ENCODE data around the gene FLYWCH2. TPM values are rescaled to one million over a fixed set of nuclear protein-coding genes. Genes with fewer than 3 reads are reported as not detected.
A peak's percentile ranks its signal among the peaks of the same experiment; 100 is the strongest.

FLYWCH2 gene
- total and polyA plus RNA-seq, 9 of the 15 experiments (the other 6 are each of a cell fraction or from before 2014, with no cell fraction given) = 0.70 to 55.5 (median 7.6) TPM

DNA sequence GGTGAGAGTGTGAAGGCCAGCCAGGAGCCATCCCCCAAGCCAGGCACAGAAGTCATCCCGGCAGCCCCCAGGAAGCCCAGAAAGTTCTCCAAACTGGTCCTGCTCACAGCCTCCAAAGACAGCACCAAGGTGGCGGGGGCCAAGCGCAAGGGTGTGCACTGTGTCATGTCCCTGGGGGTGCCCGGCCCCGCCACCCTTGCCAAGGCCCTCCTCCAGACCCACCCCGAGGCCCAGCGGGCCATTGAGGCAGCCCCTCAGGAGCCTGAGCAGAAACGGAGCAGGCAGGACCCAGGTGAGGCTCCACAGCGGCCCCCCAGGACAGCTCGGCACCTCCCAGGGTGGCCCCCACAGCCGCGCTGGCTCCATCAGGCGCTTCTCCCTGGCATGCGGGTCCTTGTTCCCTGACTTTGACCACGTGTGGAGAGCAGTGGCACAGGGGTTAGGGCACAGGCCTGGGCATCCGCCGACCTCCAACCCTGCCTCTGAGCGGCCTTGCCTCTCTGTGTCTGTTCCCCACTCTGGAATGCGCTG is 13.5 kb downstream of the FLYWCH2 start:
- H3K4me3 ChIP-seq = no peak overlapping the region
- no peaks in the 10 kb centered on the region for H3K27me3 ChIP-seq (ENCODE audit: control insufficient read depth in 2 of 2, insufficient read depth in 2 of 2, low read length in 2 of 2)
- peaks cover 0 to 42% of the 10 kb centered on the region in 2 experiments; a peak in 2 of 5 replicates for H3K4me1 ChIP-seq (replicated peaks in 1 of 2; ENCODE audit: control insufficient read depth in 2 of 2, insufficient read depth in 2 of 2, low read length in 2 of 2)
- POLR2A ChIA-PET = interaction anchor here (0.6 kb wide), 1 partner anchor 29 kb away, joined by 3 read pairs; no protein-coding TSS in a partner anchor
- H3K36me3 ChIP-seq (ENCODE audit: control insufficient read depth, insufficient read depth, low read length) = no peaks in the 10 kb centered on the region
- H3K4me2 ChIP-seq (ENCODE audit: insufficient read depth, low read length) = no peak overlapping the region
- no peak overlapping the region; a peak in 1 of 4 replicates for H3K9ac ChIP-seq (ENCODE audit: insufficient read depth in 1 of 2, low read depth in 2 of 2, low read length in 2 of 2)
- TF ChIP-seq POLR2G (IDR thresholded peaks at IDR 0.05; ENCODE audit: low read depth, low read length) = peak; percentile 21; the same call in 1 of the 2 replicates
- TF ChIP-seq TAF9B (IDR thresholded peaks at IDR 0.05; ENCODE audit: partially characterized antibody) = no peak
- no peak for TF ChIP-seq ZNF436 (CRISPR knock-in tag; IDR thresholded peaks at IDR 0.05)
- TF ChIP-seq IRF2 (CRISPR knock-in tag; IDR thresholded peaks at IDR 0.05) = no peak
- 88% methylated on average over 15 of the region's 19 CpGs for WGBS (ENCODE audit: insufficient coverage, low coverage, missing lambda C conversion rate)
- FAIRE-seq = no peak
- ATAC-seq = no peak
- no peak for DNase-seq (ENCODE audit: extremely low read depth in 1 of 4, low spot score in 3 of 4)
- no TSS peak for BruUV-seq (replicated peaks)
- intact Hi-C loops (cut with micrococcal nuclease) = no loop called here
- no peaks in the 10 kb centered on the region for H4K20me1 ChIP-seq (replicated peaks; ENCODE audit: control insufficient read depth, insufficient read depth, low read length)
- no peak overlapping the region for H2AFZ ChIP-seq (ENCODE audit: low read depth, low read length)
- H3K9me3 ChIP-seq (replicated peaks; ENCODE audit: control insufficient read depth, insufficient read depth, low read depth, low read length) = no peaks in the 10 kb centered on the region
- in situ Hi-C loops (cut with MboI) = no loop called here
- no peaks in the 10 kb centered on the region for H3K79me2 ChIP-seq (ENCODE audit: control insufficient read depth, insufficient read depth, low read length)
- H3K27ac ChIP-seq (ENCODE audit: extremely low read depth, low read depth, low read length) = no peak overlapping the region
- H3K9me1 ChIP-seq (ENCODE audit: control insufficient read depth, insufficient read depth, low read length) = no peaks in the 10 kb centered on the region
- CTCF ChIA-PET (ENCODE audit: low intra/inter-chr PET ratio) = no interaction called here

- DNase-seq (ENCODE audit: extremely low read depth in 1 of 4, low spot score in 3 of 4) (peak in 1 of 4 experiments; percentile 6), FAIRE-seq (no peak), ATAC-seq (no peak; the same call in 1 of the 3 replicates)
- Histone ChIP-seq H3K9me1 (ENCODE audit: control insufficient read depth, insufficient read depth, low read length) (no peaks in the 10 kb centered on the region), H3K79me2 (ENCODE audit: control insufficient read depth, insufficient read depth, low read length) (no peaks in the 10 kb centered on the region), H3K9ac (ENCODE audit: insufficient read depth in 1 of 2, low read depth in 2 of 2, low read length in 2 of 2) (peak overlapping the region in 1 of 2 experiments; percentile 4; a peak in 1 of 4 replicates), H3K36me3 (ENCODE audit: control insufficient read depth, insufficient read depth, low read length) (no peaks in the 10 kb centered on the region), H4K20me1 (replicated peaks; ENCODE audit: control insufficient read depth, insufficient read depth, low read length) (no peaks in the 10 kb centered on the region), H3K9me3 (replicated peaks; ENCODE audit: control insufficient read depth, insufficient read depth, low read depth, low read length) (no peaks in the 10 kb centered on the region), H2AFZ (ENCODE audit: low read depth, low read length) (no peak overlapping the region), H3K4me2 (ENCODE audit: insufficient read depth, low read length) (no peak overlapping the region), H3K4me1 (replicated peaks in 1 of 2; ENCODE audit: control insufficient read depth in 2 of 2, insufficient read depth in 2 of 2, low read length in 2 of 2) (peaks cover 0 to 42% of the 10 kb centered on the region in 2 experiments; a peak in 2 of 5 replicates), H3K27ac (ENCODE audit: extremely low read depth, low read depth, low read length) (no peak overlapping the region), H3K27me3 (ENCODE audit: control insufficient read depth in 2 of 2, insufficient read depth in 2 of 2, low read length in 2 of 2) (no peaks in the 10 kb centered on the region), H3K4me3 (no peak overlapping the region)
- ChIA-PET POLR2A (interaction anchor here (0.6 kb wide), 1 partner anchor 29 kb away, joined by 3 read pairs; no protein-coding TSS in a partner anchor), CTCF (ENCODE audit: low intra/inter-chr PET ratio) (no interaction called here)
- in situ Hi-C loops (cut with MboI) = no loop called here
- 53% methylated on average over 7 of the region's 7 CpGs for WGBS (ENCODE audit: insufficient coverage, low coverage, missing lambda C conversion rate)
- no TSS peak for BruUV-seq (replicated peaks)
- intact Hi-C loops (cut with micrococcal nuclease) = no loop called here
- TF ChIP-seq, protein P1, sequence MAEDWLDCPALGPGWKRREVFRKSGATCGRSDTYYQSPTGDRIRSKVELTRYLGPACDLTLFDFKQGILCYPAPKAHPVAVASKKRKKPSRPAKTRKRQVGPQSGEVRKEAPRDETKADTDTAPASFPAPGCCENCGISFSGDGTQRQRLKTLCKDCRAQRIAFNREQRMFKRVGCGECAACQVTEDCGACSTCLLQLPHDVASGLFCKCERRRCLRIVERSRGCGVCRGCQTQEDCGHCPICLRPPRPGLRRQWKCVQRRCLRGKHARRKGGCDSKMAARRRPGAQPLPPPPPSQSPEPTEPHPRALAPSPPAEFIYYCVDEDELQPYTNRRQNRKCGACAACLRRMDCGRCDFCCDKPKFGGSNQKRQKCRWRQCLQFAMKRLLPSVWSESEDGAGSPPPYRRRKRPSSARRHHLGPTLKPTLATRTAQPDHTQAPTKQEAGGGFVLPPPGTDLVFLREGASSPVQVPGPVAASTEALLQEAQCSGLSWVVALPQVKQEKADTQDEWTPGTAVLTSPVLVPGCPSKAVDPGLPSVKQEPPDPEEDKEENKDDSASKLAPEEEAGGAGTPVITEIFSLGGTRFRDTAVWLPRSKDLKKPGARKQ (CRISPR knock-in tag; IDR thresholded peaks at IDR 0.05) = no peak
- TF ChIP-seq, protein P2, sequence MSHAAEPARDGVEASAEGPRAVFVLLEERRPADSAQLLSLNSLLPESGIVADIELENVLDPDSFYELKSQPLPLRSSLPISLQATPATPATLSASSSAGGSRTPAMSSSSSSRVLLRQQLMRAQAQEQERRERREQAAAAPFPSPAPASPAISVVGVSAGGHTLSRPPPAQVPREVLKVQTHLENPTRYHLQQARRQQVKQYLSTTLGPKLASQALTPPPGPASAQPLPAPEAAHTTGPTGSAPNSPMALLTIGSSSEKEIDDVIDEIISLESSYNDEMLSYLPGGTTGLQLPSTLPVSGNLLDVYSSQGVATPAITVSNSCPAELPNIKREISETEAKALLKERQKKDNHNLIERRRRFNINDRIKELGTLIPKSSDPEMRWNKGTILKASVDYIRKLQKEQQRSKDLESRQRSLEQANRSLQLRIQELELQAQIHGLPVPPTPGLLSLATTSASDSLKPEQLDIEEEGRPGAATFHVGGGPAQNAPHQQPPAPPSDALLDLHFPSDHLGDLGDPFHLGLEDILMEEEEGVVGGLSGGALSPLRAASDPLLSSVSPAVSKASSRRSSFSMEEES (CRISPR knock-in tag; IDR thresholded peaks at IDR 0.05) = no peak
- TF ChIP-seq ZBED1 (IDR thresholded peaks at IDR 0.05) (no peak), NUFIP1 (IDR thresholded peaks at IDR 0.05; ENCODE audit: partially characterized antibody) (no peak), SP1 (CRISPR knock-in tag; IDR thresholded peaks at IDR 0.05) (no peak), ZNF778 (CRISPR knock-in tag; IDR thresholded peaks at IDR 0.05) (no peak)
- TF ChIP-seq, protein P3, sequence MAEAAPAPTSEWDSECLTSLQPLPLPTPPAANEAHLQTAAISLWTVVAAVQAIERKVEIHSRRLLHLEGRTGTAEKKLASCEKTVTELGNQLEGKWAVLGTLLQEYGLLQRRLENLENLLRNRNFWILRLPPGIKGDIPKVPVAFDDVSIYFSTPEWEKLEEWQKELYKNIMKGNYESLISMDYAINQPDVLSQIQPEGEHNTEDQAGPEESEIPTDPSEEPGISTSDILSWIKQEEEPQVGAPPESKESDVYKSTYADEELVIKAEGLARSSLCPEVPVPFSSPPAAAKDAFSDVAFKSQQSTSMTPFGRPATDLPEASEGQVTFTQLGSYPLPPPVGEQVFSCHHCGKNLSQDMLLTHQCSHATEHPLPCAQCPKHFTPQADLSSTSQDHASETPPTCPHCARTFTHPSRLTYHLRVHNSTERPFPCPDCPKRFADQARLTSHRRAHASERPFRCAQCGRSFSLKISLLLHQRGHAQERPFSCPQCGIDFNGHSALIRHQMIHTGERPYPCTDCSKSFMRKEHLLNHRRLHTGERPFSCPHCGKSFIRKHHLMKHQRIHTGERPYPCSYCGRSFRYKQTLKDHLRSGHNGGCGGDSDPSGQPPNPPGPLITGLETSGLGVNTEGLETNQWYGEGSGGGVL (CRISPR knock-in tag; IDR thresholded peaks at IDR 0.05) = no peak
Measured at GRCh38 chr16:2897110-2897509, 14.1 kb downstream of the FLYWCH2 start.
